HL-60/S4 treated with retinoic acid at 250 ng/mL for 4 days and 3 days (cell line): ENCODE measurements around the gene ACKR4.
"Not testable (repeated sequence)": the region's sequence is repeated elsewhere in the genome, so short reads cannot be mapped to it uniquely, and the experiment has no call there.

ENCODE experiments used
- in situ Hi-C: fragments of 300-500 bp; cut with MboI; formaldehyde crosslinking; loops from 2 replicates; pipeline ENCODE4 v1.7.0; 2022; ENCODE audit warnings: low sequenced_read_pairs

The ACKR4 gene

GRCh38 chr3:132593947-132594323 lies 3.1 kb upstream of the ACKR4 start:
- in situ Hi-C loops, result no loop called here

- in situ Hi-C loops, result no loop called here
Measured at GRCh38 chr3:132594498-132594897, 2.6 kb upstream of the ACKR4 start.

GRCh38 chr3:132595014-132595413 lies 2.1 kb upstream of the ACKR4 start:
- in situ Hi-C loops, result no loop called here

GRCh38 chr3:132596326-132596725 lies 744 bp upstream of the ACKR4 start:
- in situ Hi-C loops, result no loop called here

- in situ Hi-C loops, result no loop called here
Measured at GRCh38 chr3:132597660-132598059, 590 bp downstream of the ACKR4 start.

- in situ Hi-C loops, result no loop called here
Measured at GRCh38 chr3:132598181-132598580, 1.1 kb downstream of the ACKR4 start.

- in situ Hi-C loops, result not testable (repeated sequence)
Measured at GRCh38 chr3:132600614-132601013, 3.5 kb downstream of the ACKR4 start.

- in situ Hi-C loops, result no loop called here
Measured at GRCh38 chr3:132605374-132605792, 8.3 kb downstream of the ACKR4 start.

GRCh38 chr3:132606085-132606484 lies 9.0 kb downstream of the ACKR4 start:
- in situ Hi-C loops, result no loop called here

- in situ Hi-C loops, result not testable (repeated sequence)
Measured at GRCh38 chr3:132606620-132607019, 9.6 kb downstream of the ACKR4 start.

GRCh38 chr3:132615301-132615700 lies 18.2 kb downstream of the ACKR4 start:
- in situ Hi-C loops, result not testable (repeated sequence)

- in situ Hi-C loops, result no loop called here
Measured at GRCh38 chr3:132615881-132616280, 18.8 kb downstream of the ACKR4 start.

GRCh38 chr3:132616780-132617179 lies 19.7 kb downstream of the ACKR4 start:
- in situ Hi-C loops, result no loop called here

GRCh38 chr3:132622148-132622547 lies 25.1 kb downstream of the ACKR4 start:
- in situ Hi-C loops, result no loop called here

- in situ Hi-C loops, result no loop called here
Measured at GRCh38 chr3:132622761-132623160, 25.7 kb downstream of the ACKR4 start.

- in situ Hi-C loops, result no loop called here
Measured at GRCh38 chr3:132623646-132624045, 26.6 kb downstream of the ACKR4 start.

GRCh38 chr3:132624790-132625189 lies 27.7 kb downstream of the ACKR4 start:
- in situ Hi-C loops, result no loop called here

GRCh38 chr3:132625613-132626012 lies 28.5 kb downstream of the ACKR4 start:
- in situ Hi-C loops, result no loop called here

- in situ Hi-C loops, result no loop called here
Measured at GRCh38 chr3:132626955-132627354, 29.9 kb downstream of the ACKR4 start.

GRCh38 chr3:132628157-132628556 lies 31.1 kb downstream of the ACKR4 start:
- in situ Hi-C loops, result no loop called here

- in situ Hi-C loops, result loop anchor here (10.0 kb wide), 1 partner anchor 85 kb away; no protein-coding TSS in a partner anchor
Measured at GRCh38 chr3:132629928-132630327, 32.9 kb downstream of the ACKR4 start.

GRCh38 chr3:132630612-132631011 lies 33.5 kb downstream of the ACKR4 start:
- in situ Hi-C loops, result loop anchor here (10.0 kb wide), 1 partner anchor 86 kb away; no protein-coding TSS in a partner anchor

GRCh38 chr3:132635052-132635451 lies 38.0 kb downstream of the ACKR4 start:
- in situ Hi-C loops, result loop anchor here (10.0 kb wide), 1 partner anchor 90 kb away; no protein-coding TSS in a partner anchor
